Endothelial cell (in vitro differentiated cells): ENCODE data around the gene SLC22A25. TPM values are rescaled to one million over a fixed set of nuclear protein-coding genes. Genes with fewer than 3 reads are reported as not detected.

ENCODE experiments used
- DNase-seq: peaks from one replicate; pipeline ENCODE4 v3.0.0; 2021; ENCODE audit warnings: low spot score
- H3K27ac Mint-ChIP-seq: one replicate; pipeline ENCODE4 v1.8.0; 2021; ENCODE audit warnings: mixed read lengths, inconsistent platforms; ENCODE audit not compliant: unreplicated experiment
- H3K27me3 Mint-ChIP-seq: one replicate; pipeline ENCODE4 v1.8.0; 2021; ENCODE audit warnings: mild to moderate bottlenecking, moderate library complexity, mixed read lengths, inconsistent platforms; ENCODE audit not compliant: unreplicated experiment
- H3K36me3 Mint-ChIP-seq: one replicate; pipeline ENCODE4 v1.8.0; 2021; ENCODE audit warnings: mild to moderate bottlenecking, low read depth, mixed read lengths, inconsistent platforms; ENCODE audit not compliant: unreplicated experiment
- H3K4me1 Mint-ChIP-seq: one replicate; pipeline ENCODE4 v1.8.0; 2021; ENCODE audit warnings: mild to moderate bottlenecking, mixed read lengths, inconsistent platforms; ENCODE audit not compliant: unreplicated experiment
- H3K4me3 Mint-ChIP-seq: one replicate; pipeline ENCODE4 v1.8.0; 2021; ENCODE audit warnings: mild to moderate bottlenecking, mixed read lengths, inconsistent platforms; ENCODE audit not compliant: unreplicated experiment
- H3K9me3 Mint-ChIP-seq: one replicate; pipeline ENCODE4 v1.8.0; 2021; ENCODE audit warnings: mixed read lengths, inconsistent platforms; ENCODE audit not compliant: unreplicated experiment
- total RNA-seq: library from RNA; stranded (reverse); fragmentation: NEBNext Ultra II Directional; extraction: Animal tissue kit (Norgen Biotek cat#: 25700); gene quantifications from one replicate; pipeline ENCODE4 v1.2.1, GENCODE V29; 2021; ENCODE audit not compliant: unreplicated experiment
- TF ChIP-seq, protein P1 (sequence below): fragments of 200-600 bp; sonication (generic); IDR thresholded peaks from one replicate; pipeline ENCODE4 v1.5.0; 2021; ENCODE audit warnings: antibody characterized with exemption; ENCODE audit not compliant: unreplicated experiment

SLC22A25 gene
- total RNA-seq, 1 donor from 2014 or later, result not detected

DNA sequence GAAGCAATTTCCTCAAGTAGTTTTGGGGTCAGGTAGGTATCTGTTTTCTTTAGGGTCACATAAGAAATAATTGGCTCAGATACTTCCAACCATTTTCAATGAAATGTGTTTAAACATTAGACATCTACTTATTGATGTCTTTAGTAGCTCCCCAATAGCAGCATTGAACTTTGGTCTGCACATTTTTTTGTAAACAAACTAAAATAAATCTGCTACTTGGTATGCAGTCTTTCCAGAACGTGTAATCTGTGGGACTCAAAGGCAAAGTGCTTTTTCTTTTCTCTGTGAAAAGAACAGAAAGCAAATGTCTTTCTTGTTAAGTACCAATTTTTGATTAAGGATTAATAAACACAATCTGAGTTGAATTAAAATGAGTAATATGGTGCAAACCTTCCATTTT, 13.6 kb downstream of the SLC22A25 start:
- Mint-ChIP-seq H3K4me1 (no peaks in the 10 kb centered on the region), H3K9me3 (peaks cover under 1% of the 10 kb centered on the region), H3K27ac (no peak overlapping the region), H3K27me3 (no peaks in the 10 kb centered on the region), H3K4me3 (no peak overlapping the region), H3K36me3 (peaks cover 16% of the 10 kb centered on the region)
- no peak for DNase-seq
- TF ChIP-seq, protein P1, sequence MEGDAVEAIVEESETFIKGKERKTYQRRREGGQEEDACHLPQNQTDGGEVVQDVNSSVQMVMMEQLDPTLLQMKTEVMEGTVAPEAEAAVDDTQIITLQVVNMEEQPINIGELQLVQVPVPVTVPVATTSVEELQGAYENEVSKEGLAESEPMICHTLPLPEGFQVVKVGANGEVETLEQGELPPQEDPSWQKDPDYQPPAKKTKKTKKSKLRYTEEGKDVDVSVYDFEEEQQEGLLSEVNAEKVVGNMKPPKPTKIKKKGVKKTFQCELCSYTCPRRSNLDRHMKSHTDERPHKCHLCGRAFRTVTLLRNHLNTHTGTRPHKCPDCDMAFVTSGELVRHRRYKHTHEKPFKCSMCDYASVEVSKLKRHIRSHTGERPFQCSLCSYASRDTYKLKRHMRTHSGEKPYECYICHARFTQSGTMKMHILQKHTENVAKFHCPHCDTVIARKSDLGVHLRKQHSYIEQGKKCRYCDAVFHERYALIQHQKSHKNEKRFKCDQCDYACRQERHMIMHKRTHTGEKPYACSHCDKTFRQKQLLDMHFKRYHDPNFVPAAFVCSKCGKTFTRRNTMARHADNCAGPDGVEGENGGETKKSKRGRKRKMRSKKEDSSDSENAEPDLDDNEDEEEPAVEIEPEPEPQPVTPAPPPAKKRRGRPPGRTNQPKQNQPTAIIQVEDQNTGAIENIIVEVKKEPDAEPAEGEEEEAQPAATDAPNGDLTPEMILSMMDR, result no peak

DNA sequence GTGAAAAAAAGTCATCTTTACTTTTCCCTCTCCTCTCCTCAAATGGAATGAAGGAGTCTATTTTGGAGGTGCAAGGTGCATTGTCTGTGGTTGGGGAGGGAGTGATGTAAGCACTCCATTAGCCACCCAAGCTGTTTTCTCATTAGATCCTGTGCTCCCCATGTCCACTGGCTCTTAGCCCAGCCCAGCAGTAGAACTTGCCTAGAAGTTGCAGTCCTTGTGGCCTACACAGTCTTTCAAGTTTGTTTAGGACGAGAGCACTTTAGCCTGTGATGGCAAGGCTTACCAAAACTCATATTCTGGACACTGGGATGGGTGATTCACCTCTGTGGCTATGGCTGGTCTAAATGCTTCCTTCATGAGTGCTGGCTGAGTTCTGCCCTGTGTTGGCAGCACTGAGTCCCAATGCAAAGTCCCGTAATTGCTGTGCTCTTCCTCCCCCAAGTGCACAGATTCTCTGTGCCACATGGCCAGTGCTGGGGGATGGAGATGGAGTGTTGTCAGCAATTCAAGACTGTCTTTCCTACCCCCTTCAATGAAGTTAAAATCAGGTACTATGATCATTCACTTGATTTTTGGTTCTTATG, 15.8 kb downstream of the SLC22A25 start:
- no peak for DNase-seq
- H3K4me3 Mint-ChIP-seq, result no peak overlapping the region
- no peaks in the 10 kb centered on the region for H3K27me3 Mint-ChIP-seq
- no peak overlapping the region for H3K27ac Mint-ChIP-seq
- H3K9me3 Mint-ChIP-seq, result no peaks in the 10 kb centered on the region
- TF ChIP-seq, protein P1, result no peak
- H3K36me3 Mint-ChIP-seq, result peaks cover 16% of the 10 kb centered on the region
- no peaks in the 10 kb centered on the region for H3K4me1 Mint-ChIP-seq

DNA sequence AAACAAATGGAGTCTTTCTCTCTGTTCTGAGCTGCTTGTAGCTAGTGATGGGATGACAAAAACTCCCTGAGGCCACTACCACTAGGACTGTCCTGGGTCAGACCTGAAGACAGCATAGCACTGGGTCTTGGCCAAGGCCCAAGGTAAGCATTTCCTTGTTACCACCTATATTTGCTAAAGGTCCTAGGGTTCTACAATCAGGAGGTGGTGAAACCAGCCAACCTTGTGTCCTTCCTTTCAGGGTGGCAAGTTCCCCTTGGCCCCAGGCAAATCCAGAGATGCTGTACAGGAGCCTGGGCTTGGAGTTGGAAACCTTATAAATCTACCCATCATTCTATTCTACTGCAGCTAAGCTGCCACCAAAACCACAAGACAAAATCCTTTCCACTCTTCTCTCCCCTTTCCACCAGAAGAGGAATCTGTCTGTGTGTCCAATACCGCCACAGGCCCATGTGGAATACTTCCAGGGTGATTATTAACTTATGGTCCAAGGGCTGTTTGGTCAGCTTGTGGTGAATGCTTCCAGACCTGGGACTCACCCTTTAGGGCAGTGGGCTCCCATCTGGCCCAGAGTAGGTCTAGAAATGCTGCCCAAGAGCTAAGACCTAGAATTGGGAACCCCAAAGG, 16.8 kb downstream of the SLC22A25 start:
- no peaks in the 10 kb centered on the region for H3K27me3 Mint-ChIP-seq
- H3K4me1 Mint-ChIP-seq, result no peaks in the 10 kb centered on the region
- TF ChIP-seq, protein P1, result no peak
- H3K4me3 Mint-ChIP-seq, result no peak overlapping the region
- H3K36me3 Mint-ChIP-seq, result peaks cover 12% of the 10 kb centered on the region
- H3K27ac Mint-ChIP-seq, result no peak overlapping the region
- DNase-seq, result no peak
- H3K9me3 Mint-ChIP-seq, result no peaks in the 10 kb centered on the region

DNA sequence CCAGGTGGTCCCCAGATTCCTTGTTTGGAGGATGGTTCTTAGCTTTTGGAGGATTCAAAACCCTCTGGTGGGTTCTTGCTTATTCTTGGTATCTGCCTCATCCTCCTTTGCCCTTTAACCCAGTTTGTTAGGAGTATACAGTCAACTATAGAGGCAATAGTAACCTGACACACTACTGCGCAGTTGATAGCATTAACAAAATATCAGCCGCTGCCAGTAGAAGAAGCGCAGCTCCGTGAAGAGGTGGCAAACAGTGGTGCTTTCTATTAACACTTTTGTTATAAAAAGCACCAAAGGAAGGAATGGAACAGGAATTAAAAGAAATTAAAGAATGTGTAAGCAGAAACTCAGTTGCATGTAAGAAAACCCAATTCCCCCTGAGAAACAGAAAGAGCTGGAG, 29.3 kb downstream of the SLC22A25 start:
- DNase-seq, result no peak
- Mint-ChIP-seq H3K4me1 (peaks cover 4% of the 10 kb centered on the region), H3K36me3 (no peaks in the 10 kb centered on the region), H3K27ac (no peak overlapping the region), H3K4me3 (no peak overlapping the region), H3K27me3 (no peaks in the 10 kb centered on the region), H3K9me3 (no peaks in the 10 kb centered on the region)
- TF ChIP-seq, protein P1, result no peak

DNA sequence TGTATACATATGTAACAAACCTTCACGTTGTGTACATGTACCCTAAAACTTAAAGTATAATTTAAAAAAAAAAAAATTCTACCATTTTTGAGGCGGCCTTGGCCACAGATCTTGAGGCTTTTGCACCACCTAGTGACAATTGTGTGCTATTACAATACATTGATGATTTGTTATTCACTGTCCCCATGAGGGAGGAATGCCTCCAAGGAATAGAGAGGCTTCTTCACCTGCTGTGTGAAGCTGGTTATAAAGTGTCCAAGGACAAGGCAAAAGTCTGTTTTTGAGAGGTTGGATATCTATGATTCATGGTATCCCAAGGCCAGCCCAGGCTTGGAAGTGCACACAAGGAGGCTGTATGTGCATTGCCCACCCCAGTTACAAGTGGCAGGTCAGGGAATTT, 30.7 kb downstream of the SLC22A25 start:
- Mint-ChIP-seq H3K4me3 (no peak overlapping the region), H3K27me3 (peaks cover 2% of the 10 kb centered on the region), H3K9me3 (peaks cover 7% of the 10 kb centered on the region), H3K36me3 (peaks cover 5% of the 10 kb centered on the region), H3K27ac (peak overlapping the region; percentile 70), H3K4me1 (peaks cover 4% of the 10 kb centered on the region)
- DNase-seq, result peak; percentile 30
- TF ChIP-seq, protein P1, result peak; percentile 86
